Upper lobe of left lung (tissue), 4 donors: ENCODE results near the gene RAB43.

ENCODE experiments used
- EP300 ChIP-seq, 4 donors: sonication (generic); formaldehyde crosslinking; IDR thresholded peaks; one replicate each; pipeline ENCODE4 v1.5.1; 2017; ENCODE audit warnings: antibody characterized with exemption in 4 of 4, control low read depth in 2 of 4
- POLR2A ChIP-seq, 4 donors: fragments of 450-650 bp; IDR thresholded peaks; one replicate each; pipeline ENCODE4 v1.5.1; 2016 to 2017; ENCODE audit warnings: antibody characterized with exemption in 4 of 4, mild to moderate bottlenecking in 2 of 4
- TF ChIP-seq, protein P1 (sequence below), 6 experiments: fragments of 450-650 bp in 4 of 6; fragments of 200-600 bp in 2 of 6; sonication (generic) in 2 of 6; IDR thresholded peaks; one replicate each; pipeline ENCODE4 v1.5.1; 2016 to 2019; ENCODE audit warnings: antibody characterized with exemption in 6 of 6

DNA sequence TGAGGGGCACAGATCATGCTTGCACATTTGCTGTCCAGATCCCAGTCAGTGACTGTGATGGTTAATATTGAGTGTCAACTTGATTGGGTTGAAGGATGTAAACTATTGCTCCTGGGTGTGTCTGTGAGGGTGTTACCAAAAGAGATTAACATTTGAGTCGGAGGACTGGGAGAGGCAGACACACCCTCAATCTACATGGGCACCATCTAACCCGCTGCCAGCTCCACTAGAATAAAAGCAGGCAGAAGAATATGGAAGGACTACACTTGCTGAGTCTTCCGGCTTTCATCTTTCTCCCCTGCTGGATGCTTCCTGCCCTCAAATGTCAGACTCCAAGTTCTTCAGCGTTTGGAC, 55.9 kb downstream of the RAB43 start:
- TF ChIP-seq, protein P1, sequence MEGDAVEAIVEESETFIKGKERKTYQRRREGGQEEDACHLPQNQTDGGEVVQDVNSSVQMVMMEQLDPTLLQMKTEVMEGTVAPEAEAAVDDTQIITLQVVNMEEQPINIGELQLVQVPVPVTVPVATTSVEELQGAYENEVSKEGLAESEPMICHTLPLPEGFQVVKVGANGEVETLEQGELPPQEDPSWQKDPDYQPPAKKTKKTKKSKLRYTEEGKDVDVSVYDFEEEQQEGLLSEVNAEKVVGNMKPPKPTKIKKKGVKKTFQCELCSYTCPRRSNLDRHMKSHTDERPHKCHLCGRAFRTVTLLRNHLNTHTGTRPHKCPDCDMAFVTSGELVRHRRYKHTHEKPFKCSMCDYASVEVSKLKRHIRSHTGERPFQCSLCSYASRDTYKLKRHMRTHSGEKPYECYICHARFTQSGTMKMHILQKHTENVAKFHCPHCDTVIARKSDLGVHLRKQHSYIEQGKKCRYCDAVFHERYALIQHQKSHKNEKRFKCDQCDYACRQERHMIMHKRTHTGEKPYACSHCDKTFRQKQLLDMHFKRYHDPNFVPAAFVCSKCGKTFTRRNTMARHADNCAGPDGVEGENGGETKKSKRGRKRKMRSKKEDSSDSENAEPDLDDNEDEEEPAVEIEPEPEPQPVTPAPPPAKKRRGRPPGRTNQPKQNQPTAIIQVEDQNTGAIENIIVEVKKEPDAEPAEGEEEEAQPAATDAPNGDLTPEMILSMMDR (IDR thresholded peaks at IDR 0.05): no peak
- TF ChIP-seq EP300 (IDR thresholded peaks at IDR 0.05) (no peak), POLR2A (IDR thresholded peaks at IDR 0.05) (no peak)
